HG03575 (cell line): ENCODE results near the gene PDE4B.
"Not testable (repeated sequence)": the region's sequence is repeated elsewhere in the genome, so short reads cannot be mapped to it uniquely, and the experiment has no call there.

Experiments
- ATAC-seq: cut with Tn5 transposase; IDR thresholded peaks from one replicate; pipeline ENCODE4 v1.9.1; 2021; ENCODE audit not compliant: unreplicated experiment, insufficient number of reproducible peaks, low FRiP score; ENCODE audit errors: extremely low read depth

PDE4B gene

DNA sequence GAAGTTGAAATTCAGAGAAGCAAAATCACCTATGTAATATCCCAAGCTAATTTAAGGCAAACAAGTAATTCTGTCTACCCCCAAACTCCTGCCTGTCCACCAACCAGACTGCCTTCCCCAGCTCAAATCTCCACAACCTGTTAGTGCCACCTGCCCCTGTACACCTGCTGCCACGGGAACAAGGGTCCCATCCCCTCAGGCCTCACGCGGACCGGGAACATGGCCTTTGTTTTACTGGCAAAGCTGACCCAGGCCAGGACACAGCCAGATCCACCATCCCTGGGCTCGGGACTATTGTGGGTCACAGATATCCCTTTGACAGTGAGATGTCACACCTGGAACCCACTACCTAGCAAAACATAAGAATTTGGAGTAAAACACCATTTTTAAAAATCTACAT lies 601.9 kb downstream of the PDE4B start:
- no peak for ATAC-seq

DNA sequence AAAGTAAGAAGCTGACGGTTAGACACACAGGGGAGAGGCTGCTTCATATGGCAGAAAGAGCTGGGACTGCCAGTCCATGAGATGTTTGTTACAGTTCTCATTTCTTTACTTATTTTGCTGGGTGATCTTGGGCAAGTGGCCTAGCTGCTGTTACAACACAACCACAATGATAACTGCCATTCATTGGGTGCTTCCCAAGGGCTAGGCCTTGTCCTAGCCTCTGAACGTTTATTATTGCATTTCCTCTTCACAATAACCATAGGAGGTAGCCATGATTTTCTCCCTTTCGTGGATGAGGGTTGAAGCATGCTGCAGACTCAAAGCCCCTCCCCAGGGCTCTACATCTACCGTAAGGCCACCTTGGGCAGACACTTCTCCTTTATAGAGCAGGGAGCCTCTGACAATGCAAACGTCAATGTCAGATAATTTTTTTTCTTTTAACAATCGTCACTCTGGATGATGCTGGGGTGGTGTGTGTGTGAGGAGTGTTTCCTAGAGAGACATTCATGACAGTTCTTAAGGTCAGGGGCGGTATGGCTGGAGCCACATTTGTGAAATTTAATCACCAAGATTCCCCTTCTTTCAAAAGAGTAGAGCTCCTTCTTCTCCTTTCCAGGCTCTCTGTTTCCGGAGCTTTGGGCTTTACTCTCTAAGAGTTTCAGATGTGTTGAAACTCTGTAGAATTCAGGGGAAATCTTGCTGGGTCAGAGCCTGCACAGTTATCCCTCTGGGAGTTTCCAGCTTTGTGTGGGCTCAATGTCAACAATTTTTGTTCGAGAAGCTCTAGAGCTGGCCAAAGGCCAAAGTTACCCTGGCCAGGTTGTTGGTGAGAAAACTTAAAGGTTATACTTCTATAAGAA lies 602.7 kb downstream of the PDE4B start:
- no peak for ATAC-seq

DNA sequence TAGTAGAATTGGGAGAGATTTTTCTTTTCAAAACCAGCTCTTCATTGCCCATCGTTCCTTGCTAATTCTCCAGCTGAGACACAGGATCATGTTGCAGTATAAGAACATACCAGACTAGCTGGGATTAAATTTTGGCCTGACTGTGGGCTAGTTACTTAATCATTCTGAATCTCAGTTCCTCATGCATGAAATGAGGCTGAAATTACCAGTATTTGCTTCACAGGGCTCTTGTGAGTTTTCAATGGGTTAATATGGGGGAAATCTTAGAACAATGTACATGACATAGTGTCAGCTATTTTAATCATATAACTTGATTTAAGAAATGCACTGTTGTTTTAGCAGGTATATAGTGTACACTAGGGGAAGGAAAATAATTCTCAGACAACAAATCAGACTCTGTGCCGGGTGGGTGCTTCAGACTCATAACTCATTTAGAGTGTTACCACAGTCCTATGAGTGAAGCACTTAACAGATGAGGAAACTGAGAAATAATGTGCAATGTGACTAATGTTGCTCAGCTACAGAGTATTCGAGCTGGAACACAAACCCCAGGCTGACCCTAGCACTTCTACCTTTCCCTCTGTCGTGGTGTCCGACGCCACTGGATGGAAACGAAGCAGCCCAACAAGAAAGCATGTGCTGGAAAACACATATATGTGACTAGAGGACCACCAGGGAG lies 603.7 kb downstream of the PDE4B start:
- peak; percentile 30 for ATAC-seq

DNA sequence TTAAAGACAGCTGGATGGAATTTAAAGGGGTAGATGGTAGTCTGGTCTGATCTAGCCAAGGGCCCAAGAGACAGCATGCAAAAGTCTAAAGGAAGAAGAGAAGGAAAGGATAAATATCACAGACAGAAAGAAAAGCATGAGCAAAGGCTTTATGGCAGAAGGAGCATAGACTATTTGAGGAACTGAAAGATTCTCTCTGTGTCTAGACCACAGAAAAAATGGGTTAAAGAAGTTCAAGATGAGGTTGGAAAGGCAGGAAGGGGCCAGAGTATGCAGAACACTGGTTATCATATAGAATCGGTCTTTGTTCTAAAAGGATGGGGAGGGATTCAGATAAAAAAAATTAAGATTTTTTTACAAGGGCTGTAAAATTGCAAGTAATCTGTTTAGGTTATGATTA lies 604.5 kb downstream of the PDE4B start:
- peak; percentile 23 for ATAC-seq

DNA sequence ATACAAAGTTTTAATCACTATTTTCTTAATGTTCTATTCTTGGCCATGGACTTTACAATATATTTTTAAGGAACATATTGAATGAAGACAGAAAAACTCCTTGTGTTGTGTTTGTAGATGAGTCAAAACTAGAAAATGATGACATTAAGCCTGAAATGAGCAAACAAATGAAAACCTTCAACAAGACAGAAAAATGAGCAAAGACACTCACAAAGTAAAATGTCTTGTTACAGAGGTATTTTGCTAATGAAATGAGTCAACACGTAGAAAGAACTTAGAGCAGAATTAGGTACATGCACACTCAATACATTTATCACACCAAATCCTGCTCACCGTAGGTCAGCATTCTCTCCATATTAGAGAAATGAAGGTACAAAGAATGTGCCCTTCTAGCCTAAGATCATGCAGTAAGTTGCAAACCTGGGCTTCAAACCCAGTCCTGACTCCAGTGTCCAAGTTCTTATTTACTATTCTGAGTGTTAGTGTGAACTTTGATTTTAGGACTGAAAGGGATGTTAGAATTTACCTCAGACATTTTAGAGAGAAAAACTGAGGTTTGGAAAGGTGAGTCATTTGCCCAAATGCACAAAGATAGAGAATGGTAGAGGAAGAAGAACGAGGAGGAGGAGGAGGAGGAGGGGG lies 607.3 kb downstream of the PDE4B start:
- ATAC-seq = peak; percentile 21

DNA sequence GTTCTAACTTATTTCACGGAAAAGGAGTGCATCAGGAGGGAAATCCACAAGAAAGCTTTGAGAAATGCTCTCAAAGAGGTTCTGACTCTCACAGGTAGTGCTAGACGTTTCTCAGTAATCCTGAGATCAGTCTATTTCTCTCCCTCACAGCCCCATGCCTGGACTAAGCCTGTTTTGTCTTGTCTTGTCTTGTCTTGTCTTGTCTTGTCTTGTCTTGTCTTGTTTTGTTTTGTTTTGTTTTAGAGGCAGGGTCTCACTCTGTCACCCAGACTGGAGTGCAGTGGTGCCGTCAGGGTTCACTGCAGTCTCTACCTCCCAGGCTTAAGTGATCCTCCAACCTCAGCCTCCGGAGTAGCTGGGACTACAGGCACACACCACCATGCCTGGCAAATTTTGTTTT lies 608.0 kb downstream of the PDE4B start:
- no peak for ATAC-seq

DNA sequence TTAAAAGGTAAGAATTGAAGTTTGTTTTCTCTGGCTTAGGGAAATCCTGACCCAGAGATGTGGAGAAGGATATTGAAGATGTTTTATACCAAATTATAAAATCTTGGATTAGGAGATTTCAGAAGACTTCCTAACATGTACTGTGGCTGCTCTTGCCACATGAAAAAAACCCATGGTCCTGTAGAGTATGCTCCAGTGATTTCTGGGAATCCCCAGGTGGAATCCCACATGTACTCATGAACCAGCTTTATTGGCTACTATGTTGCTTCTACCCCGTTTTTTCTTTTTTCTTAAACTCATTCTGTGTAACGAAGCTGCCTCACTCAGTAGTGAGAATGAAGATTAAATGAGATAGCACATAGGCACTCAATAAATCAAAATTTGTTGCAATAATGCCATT lies 608.5 kb downstream of the PDE4B start:
- ATAC-seq = no peak

DNA sequence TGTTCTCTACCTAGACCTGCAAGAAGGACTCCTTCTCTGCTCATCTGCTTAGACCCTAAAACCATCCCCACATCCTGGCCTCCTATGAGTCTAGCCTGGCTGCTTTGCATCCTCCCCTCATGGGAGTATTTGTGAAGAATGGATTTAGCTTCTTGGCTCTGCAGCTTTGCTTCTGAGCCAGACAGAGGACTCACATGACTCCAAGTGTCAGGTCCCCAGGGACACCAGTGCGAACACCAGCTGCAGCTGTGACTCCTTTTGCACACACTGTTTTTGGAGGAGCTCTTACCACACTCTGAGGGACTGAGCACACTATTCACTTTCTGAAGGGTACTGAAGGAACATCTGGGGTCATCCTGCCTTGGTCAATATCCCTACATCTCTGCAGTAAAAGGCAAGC lies 609.5 kb downstream of the PDE4B start:
- ATAC-seq = peak; percentile 80

DNA sequence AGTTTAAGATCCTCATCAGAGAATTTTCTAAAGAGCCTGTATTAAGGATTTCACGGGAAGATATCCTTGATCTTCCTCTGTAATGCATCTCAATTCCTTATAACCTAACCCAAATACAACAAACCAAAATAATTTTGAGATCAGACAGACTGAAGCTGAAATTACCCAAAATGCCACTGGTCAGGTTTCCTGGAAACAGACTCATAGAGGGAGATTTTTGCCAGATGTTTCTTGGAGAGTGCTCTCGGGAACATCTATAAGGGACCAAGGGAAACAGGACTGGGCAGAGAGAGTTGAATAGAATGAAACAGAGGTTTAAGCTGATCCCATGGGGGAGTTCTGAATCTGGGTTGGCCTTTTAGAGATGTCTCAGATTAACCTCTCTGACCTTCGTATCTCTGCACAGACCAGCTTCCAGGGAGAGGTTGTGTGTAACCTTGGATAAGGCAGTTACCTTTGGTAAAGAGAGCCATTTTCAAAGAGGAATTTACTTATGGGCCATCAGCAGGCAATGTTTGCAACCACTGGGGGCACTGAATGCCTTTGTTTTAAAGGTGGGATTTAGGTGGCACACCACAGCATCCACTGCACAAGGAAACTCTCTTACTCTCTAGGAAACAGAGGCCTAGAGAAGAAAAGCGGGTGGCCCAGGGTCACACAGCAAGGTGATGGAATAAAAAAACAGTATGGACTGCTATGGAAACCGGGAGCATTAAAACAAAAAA lies 610.5 kb downstream of the PDE4B start:
- ATAC-seq = no peak

DNA sequence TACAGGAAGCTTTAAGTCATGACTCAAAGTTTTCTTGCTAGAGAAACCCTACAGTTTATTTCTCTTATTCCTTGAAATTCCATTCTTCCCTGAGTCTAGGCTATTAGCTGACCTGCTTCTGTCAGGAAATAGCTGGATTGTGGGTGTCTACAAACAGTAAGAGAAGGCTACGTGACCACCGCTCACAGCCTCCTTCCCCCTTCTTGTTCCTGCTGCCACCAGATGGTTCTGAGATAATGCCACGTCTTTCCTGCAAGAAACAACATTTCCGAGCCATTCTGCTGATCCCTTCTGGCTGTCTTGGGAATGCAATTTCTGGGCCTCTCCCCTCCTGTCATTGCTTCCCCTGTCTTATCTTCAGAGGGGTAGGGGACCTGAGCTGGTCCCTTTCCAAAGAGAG lies 612.4 kb downstream of the PDE4B start:
- ATAC-seq = no peak

DNA sequence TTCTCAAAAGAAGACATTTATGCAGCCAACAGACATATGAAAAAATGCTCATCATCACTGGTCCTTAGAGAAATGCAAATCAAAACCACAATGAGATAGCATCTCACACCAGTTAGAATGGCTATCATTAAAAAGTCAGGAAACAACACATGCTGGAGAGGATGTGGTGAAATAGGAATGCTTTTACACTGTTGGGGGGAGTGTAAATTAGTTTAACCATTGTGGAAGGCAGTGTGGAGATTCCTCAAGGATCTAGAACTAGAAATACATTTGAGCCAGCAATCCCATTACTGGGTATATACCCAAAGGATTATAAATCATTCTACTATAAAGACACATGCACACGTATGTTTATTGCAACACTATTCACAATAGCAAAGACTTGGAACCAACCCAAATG lies 618.8 kb downstream of the PDE4B start:
- ATAC-seq = not testable (repeated sequence)

DNA sequence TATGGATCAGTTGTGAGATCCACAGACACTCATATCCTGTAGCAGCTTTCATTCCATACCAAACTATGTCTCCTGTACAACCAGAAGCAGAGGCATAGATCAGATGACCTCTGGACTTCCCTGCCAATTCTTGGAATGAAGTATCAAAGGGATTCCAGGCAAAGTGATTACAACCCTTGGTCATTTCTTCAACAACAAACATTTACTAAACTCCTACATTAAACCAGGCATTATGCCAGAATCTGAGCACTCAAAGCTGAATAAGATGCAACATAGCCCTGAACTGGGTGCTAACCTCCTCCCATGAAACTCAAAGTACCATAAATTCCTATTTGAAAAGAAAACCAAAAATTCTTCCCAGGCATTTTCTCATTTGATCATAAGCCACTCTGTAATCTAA lies 620.0 kb downstream of the PDE4B start:
- no peak for ATAC-seq

DNA sequence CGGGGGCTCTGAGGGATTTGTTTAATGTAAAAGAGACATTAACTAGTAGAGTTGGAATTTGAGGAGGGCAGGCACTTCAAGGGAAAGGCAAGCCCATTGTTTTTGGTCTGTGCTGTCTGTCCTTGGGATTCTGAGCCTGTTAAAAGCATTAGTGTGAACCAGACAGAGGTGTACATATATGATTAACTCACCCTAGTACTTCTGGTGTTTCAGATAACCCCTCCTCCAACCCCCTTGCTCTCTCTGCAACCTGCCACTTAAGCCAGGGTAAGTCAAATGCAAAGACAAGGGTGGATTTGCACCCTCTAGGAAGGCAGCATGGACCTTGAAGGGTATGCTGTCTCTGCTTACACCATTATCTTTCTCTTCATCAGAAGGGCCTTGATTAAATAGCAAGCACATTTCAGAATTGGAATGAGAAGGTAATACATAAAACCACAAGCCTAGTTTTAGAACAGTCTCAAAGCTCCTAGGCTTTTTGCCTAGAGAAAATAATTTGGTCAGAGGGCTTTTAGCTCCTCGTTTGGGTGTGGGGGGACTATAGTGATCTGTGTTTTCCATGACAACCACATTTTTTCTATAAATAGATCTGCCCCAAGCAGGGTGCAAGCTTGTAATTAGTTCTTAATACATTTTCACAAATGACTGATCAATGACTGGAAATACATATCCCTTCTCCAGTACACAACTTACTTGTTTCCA lies 620.6 kb downstream of the PDE4B start:
- no peak for ATAC-seq

DNA sequence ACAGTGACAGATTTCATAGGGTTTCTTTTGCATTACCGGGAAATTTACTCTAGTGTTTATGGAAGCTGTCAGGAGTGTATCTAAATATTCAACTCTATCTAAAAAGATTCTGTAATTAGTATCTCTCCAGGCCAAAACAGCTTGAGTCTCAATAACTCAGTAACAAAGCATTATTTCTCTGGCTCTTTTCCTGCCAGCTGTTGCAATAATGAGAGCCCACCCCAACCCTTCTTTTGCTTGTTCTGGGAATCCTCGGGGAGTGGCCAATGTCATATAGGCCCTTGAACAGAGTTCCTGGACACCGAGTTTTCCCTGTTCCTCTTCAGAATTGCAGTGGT lies 621.1 kb downstream of the PDE4B start:
- no peak for ATAC-seq

DNA sequence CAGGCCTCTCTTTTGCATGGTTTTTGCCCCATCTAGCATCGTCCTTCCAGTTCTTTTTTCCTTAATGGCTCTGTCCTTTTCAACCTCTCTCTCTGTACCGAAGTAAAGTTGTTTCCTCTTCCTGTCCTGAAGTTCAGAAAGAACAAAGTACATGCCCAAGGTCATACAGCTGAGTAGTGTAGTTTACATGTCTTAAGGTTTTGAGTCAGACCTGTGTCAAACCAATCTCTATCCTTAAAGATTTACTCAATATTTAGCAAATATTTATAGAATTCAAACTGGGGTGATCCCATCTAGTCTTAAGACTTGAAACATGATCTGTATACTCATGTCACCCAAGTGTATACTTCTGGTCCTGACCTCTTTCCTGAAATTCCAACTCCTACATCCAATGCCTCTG lies 622.6 kb downstream of the PDE4B start:
- ATAC-seq = no peak

DNA sequence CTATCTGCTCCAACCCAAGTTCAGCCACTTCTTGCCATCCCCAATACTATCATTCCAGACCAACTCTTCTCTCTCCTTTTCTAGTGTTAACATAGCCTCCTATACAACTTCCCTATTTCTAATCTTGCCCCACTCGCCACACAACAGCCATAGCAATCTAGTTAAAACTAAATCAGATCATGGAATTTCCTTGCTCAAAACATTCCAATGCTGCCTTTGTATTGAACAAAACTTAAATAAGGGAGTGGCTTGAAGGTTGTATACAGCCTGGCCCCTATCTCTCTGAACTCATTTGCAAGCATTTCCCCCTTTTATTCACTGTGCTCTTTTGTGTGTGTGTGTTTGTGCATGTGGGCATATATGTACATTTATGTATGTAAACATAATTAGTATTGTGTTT lies 623.2 kb downstream of the PDE4B start:
- no peak for ATAC-seq

DNA sequence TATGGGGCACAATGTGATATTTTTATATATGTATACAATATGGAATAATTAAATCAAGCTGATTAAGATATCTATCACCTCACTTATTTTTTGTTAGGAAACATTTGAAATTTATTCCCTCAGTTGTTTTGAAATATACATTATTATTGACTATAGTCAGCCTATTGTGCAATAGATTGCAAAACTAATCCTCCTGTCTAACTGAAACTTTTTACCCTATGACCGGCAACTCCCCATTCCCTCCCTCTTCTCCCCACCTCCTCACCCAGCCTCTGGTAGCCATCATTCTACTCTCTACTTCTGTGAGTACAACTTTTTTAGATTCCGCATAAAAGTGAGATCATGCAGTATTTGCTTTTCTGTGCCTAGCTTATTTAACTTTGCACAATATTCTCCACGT lies 623.6 kb downstream of the PDE4B start:
- ATAC-seq = no peak

DNA sequence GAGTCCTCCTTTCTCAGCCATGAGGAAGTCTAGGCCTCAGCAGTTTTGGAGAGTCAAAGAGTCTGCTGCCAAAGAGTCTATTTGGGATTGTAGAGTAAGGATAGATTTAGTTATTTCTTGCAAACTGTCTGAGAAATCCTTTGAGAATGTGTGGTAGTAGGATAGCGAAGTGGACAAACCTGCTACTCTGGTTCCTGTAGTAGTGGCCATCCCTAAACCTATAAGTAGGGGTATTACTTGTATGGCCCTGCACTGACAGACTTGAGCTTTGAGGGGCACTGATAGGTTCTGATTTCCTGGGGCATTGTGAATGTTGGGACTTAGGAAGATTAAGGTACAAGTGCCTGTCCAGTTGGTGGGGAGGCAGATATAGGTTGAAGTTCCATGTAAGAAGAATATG lies 625.3 kb downstream of the PDE4B start:
- ATAC-seq = no peak

DNA sequence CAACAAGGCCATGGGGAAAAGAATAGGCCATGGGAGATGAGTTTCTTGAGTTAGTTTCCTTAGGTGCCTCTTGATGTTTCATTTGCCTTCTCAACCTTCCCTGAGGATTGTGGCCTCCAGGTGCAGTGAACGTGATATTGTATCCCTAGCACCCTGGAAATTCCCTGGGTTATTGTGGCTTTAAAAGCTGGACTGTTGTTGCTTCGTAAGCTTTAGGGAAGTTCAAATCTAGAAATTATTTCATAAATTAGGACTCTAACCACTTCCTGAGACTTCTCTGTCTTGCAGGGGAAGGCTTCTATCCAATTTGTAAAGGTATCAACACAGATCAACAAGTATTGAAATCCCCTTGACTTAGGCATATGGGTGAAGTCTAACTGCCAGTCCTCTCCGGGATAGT lies 627.5 kb downstream of the PDE4B start:
- ATAC-seq = not testable (repeated sequence)
